GM20000 (cell line): ENCODE data around the gene UFSP2.
A peak's percentile ranks its signal among the peaks of the same experiment; 100 is the strongest.

ENCODE experiments used
- DNase-seq: peaks from one replicate; pipeline ENCODE4 v3.0.0; 2012; ENCODE audit warnings: low spot score
- TF ChIP-seq, protein P1 (sequence below): IDR thresholded peaks from 2 replicates; pipeline ENCODE4 v1.5.1; 2012; ENCODE audit warnings: mild to moderate bottlenecking, control low read depth; ENCODE audit errors: extremely low read depth, missing control alignments

UFSP2 gene

GRCh38 chr4:185405296-185405999 is 20.3 kb downstream of the UFSP2 start:
- TF ChIP-seq, protein P1, sequence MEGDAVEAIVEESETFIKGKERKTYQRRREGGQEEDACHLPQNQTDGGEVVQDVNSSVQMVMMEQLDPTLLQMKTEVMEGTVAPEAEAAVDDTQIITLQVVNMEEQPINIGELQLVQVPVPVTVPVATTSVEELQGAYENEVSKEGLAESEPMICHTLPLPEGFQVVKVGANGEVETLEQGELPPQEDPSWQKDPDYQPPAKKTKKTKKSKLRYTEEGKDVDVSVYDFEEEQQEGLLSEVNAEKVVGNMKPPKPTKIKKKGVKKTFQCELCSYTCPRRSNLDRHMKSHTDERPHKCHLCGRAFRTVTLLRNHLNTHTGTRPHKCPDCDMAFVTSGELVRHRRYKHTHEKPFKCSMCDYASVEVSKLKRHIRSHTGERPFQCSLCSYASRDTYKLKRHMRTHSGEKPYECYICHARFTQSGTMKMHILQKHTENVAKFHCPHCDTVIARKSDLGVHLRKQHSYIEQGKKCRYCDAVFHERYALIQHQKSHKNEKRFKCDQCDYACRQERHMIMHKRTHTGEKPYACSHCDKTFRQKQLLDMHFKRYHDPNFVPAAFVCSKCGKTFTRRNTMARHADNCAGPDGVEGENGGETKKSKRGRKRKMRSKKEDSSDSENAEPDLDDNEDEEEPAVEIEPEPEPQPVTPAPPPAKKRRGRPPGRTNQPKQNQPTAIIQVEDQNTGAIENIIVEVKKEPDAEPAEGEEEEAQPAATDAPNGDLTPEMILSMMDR: no peak

DNA sequence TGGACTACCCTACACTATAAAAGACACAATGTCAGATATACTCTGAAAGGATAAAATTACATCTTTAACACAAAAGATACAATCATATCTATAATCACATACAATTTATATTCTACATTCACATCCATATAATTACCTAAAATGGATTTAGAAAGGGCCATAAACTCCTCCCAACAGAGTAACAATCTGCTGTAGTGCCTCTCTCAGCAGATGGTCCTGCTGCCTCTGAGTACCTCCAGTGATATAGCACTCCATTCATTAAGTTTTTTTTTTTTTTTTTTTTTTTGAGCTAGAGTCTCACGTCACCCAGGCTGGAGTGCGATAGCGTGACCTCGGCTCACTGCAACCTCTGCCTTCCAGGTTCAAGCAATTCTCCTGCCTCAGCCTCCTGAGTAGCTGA is 21.7 kb downstream of the UFSP2 start:
- DNase-seq: no peak
- TF ChIP-seq, protein P1: no peak

More at GRCh38 chr4:185405296-185405999, 20.3 kb downstream of the UFSP2 start:
- DNase-seq: no peak

GRCh38 chr4:185399466-185399865 is 26.3 kb downstream of the UFSP2 start:
- no peak for DNase-seq

DNA sequence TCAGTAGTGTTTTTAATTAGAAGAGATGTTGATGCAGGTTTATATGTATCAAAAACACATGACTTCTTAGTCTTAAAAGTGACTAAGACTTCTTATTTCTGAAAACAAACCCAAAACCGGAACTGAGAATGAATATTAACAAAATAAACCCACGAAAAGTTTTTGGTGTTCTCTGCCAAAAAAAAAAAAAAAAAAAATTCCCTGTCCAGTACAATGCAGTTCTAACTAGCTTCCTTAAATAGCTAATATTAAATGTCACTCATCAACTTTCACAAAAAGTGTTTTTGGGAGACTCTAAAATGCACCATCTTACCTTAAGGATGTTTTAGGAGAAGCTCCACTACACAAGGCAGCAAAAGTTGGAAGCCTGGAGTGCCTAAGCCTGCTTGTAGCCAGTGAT is 27.1 kb downstream of the UFSP2 start:
- no peak for DNase-seq
- TF ChIP-seq, protein P1: no peak

More at GRCh38 chr4:185399466-185399865, 26.3 kb downstream of the UFSP2 start:
- TF ChIP-seq, protein P1: no peak

- TF ChIP-seq, protein P1: no peak
- no peak for DNase-seq
Measured at GRCh38 chr4:185396724-185397385, 28.9 kb downstream of the UFSP2 start, which contains the start of gene ANKRD37. Gene ANKRD37 (plus strand): TSS chr4:185396841. CDS start chr4:185396924, 83 bp downstream.

DNA sequence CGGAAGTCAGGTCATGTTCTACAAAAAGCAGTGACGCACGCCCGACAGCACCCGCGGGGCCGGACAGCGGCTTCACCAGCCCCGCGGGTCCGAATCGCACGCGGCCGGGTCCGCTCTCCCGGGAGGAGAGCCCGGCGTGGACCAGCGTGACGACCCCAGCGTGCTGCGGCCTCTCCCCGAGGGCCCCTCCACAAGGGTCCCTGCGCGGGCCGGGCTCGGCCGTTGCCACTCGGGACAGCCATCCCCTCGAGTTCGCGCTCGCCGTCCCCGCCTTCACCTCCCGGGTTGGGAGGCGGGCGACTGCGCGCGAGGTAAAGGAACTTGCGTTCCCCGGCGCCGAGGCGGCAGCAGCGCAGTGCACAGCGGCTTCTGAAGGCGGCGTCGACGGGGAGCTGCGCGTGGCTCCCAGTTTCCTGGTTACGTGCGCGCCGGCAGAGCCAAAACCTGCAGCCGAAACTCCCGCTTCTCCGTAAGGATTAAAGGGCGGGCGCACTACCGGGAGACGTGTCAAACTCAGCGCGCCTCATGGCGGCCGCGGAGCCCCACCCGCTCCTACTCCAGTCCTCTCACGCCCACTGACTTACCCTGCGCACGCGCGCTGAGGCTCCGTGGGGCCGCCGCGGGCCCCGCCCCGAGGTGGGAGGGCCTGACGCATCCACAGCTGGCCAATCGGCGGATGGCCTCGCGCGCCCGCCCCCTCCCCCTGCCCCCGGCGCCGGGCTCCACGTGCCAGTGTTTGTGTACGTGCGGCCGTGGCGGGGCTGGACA is 29.6 kb downstream of the UFSP2 start:
- DNase-seq: peak; percentile 98
- TF ChIP-seq, protein P1: no peak
